Right atrium auricular region (tissue), 2 donors: ENCODE results near the gene MET. TPM values are rescaled to one million over a fixed set of nuclear protein-coding genes. Genes with fewer than 3 reads are reported as not detected.

Experiments used
- DNase-seq: peaks from one replicate; pipeline ENCODE4 v3.0.0-alpha.2; 2019; ENCODE audit warnings: low spot score
- H3K27ac ChIP-seq, 2 donors: fragments of 200-600 bp; sonication (generic); 1 replicate in 1 of 2; 2 replicates in 1 of 2; pipeline ENCODE4 v1.5.1; 2016 to 2019
- H3K27me3 ChIP-seq, 2 donors: fragments of 200-600 bp; sonication (generic); one replicate each; pipeline versions ENCODE4 v1.5.1 to v1.6.0; 2017 to 2019
- H3K36me3 ChIP-seq: fragments of 200-600 bp; sonication (generic); one replicate; pipeline ENCODE4 v1.5.1; 2016
- H3K4me1 ChIP-seq, 2 donors: fragments of 200-600 bp; sonication (generic); one replicate each; pipeline versions ENCODE4 v1.5.1 to v1.6.0; 2017 to 2019
- H3K4me3 ChIP-seq, 2 donors: fragments of 200-600 bp; sonication (generic); 1 replicate in 1 of 2; 2 replicates in 1 of 2; pipeline ENCODE4 v1.5.1; 2017 to 2019; ENCODE audit warnings: mild to moderate bottlenecking in 1 of 2, moderate library complexity in 1 of 2
- H3K9me3 ChIP-seq, 2 donors: fragments of 200-600 bp; sonication (generic); one replicate each; pipeline ENCODE4 v1.5.1; 2019
- total RNA-seq, 2 donors: library from RNA; depleted of rRNA; stranded (reverse); fragments of >200 nt; gene quantifications; one replicate each; pipeline ENCODE4 v1.1.0, GENCODE V29; 2016
- TF ChIP-seq, protein P1 (sequence below), 2 donors: fragments of 200-600 bp; sonication (generic); IDR thresholded peaks; one replicate each; pipeline ENCODE4 v1.5.1; 2019; ENCODE audit warnings: antibody characterized with exemption in 2 of 2

Gene MET
- total RNA-seq, 2 donors from 2014 or later = 16.1 to 17.5 TPM

DNA sequence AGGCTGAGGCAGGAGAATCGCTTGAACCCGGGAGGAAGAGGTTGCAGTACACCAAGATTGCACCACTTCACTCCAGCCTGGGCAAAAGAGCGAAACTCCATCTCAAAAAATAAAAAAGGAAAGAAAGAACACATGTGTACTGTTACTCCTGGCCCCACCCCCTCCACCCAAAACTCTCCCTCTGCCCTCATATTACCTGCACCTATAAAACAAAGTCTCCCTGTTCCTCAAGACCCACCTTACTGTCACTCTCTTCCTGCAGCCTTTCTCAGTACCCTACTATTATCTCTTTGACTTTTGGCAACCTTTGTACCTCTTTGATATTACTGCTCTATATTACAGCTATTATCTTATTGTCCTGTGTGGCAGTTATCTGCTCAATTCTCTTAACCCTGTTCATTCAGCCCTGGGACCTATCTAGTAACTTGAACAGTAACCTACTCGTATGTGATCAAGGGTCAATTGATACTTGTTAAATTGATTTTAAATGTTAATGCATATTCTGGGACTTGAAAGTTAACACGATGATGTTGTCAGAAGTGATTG, 121.9 kb downstream of the MET start:
- DNase-seq = no peak
- Histone ChIP-seq H3K36me3 (peaks cover 7% of the 10 kb centered on the region), H3K9me3 (no peaks in the 10 kb centered on the region), H3K4me3 (no peak overlapping the region), H3K4me1 (no peaks in the 10 kb centered on the region), H3K27me3 (no peaks in the 10 kb centered on the region), H3K27ac (no peak overlapping the region)
- TF ChIP-seq, protein P1, sequence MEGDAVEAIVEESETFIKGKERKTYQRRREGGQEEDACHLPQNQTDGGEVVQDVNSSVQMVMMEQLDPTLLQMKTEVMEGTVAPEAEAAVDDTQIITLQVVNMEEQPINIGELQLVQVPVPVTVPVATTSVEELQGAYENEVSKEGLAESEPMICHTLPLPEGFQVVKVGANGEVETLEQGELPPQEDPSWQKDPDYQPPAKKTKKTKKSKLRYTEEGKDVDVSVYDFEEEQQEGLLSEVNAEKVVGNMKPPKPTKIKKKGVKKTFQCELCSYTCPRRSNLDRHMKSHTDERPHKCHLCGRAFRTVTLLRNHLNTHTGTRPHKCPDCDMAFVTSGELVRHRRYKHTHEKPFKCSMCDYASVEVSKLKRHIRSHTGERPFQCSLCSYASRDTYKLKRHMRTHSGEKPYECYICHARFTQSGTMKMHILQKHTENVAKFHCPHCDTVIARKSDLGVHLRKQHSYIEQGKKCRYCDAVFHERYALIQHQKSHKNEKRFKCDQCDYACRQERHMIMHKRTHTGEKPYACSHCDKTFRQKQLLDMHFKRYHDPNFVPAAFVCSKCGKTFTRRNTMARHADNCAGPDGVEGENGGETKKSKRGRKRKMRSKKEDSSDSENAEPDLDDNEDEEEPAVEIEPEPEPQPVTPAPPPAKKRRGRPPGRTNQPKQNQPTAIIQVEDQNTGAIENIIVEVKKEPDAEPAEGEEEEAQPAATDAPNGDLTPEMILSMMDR (IDR thresholded peaks at IDR 0.05) = no peak

DNA sequence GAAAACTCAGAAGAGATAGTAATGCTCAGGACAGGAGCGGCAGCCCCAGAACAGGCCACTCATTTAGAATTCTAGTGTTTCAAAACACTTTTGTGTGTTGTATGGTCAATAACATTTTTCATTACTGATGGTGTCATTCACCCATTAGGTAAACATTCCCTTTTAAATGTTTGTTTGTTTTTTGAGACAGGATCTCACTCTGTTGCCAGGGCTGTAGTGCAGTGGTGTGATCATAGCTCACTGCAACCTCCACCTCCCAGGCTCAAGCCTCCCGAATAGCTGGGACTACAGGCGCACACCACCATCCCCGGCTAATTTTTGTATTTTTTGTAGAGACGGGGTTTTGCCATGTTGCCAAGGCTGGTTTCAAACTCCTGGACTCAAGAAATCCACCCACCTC, 124.5 kb downstream of the MET start:
- Histone ChIP-seq H3K27me3 (no peaks in the 10 kb centered on the region), H3K27ac (no peak overlapping the region), H3K36me3 (peaks cover 7% of the 10 kb centered on the region), H3K9me3 (no peaks in the 10 kb centered on the region), H3K4me3 (no peak overlapping the region), H3K4me1 (no peaks in the 10 kb centered on the region)
- no peak for DNase-seq
- TF ChIP-seq, protein P1 (IDR thresholded peaks at IDR 0.05) = no peak

DNA sequence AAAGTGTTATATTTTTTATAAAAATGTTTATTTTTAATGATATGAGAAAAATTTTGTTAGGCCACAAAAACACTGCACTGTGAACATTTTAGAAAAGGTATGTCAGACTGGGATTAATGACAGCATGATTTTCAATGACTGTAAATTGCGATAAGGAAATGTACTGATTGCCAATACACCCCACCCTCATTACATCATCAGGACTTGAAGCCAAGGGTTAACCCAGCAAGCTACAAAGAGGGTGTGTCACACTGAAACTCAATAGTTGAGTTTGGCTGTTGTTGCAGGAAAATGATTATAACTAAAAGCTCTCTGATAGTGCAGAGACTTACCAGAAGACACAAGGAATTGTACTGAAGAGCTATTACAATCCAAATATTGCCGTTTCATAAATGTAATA, 125.6 kb downstream of the MET start:
- TF ChIP-seq, protein P1 (IDR thresholded peaks at IDR 0.05) = no peak
- no peaks in the 10 kb centered on the region for H3K9me3 ChIP-seq
- H3K36me3 ChIP-seq = peaks cover 7% of the 10 kb centered on the region
- no peak overlapping the region for H3K27ac ChIP-seq
- H3K4me1 ChIP-seq = no peaks in the 10 kb centered on the region
- no peak overlapping the region for H3K4me3 ChIP-seq
- DNase-seq = no peak
- no peaks in the 10 kb centered on the region for H3K27me3 ChIP-seq

DNA sequence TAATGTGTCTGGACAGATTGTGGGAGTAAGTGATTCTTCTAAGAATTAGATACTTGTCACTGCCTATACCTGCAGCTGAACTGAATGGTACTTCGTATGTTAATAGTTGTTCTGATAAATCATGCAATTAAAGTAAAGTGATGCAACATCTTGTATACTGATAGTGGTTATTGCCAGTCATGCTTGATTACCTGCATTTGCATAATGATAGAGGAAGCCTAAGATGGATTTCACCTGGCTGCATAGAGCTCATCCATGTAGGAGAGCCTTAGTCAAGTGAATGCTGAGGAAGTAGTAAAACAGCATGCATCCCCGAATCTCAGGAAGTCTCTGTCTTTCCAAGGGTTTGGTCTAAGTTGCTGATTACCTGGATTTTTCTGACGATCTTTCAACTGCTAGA, 126.2 kb downstream of the MET start:
- Histone ChIP-seq H3K9me3 (no peaks in the 10 kb centered on the region), H3K27me3 (no peaks in the 10 kb centered on the region), H3K36me3 (peaks cover 7% of the 10 kb centered on the region), H3K4me1 (no peaks in the 10 kb centered on the region), H3K27ac (no peak overlapping the region), H3K4me3 (no peak overlapping the region)
- TF ChIP-seq, protein P1 (IDR thresholded peaks at IDR 0.05) = no peak
- DNase-seq = no peak

DNA sequence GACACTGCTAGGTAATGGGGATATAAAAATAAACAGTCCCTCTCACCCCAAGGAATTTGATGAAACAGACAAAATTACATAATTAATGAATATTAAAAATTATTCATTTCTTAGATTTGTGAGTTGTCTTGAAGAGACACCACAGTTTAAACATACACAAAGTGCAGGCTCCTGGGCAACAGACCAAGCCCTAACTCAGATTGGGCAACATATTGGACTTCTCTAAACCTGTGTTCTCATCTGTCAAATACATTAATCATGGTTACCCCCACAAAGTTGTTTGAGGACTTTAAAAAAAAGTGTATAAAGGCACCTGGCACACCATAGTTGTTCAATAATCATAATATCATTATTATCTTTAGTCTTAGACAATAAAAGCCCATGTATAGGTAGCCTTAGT, 127.9 kb downstream of the MET start:
- H3K27ac ChIP-seq = no peak overlapping the region
- no peaks in the 10 kb centered on the region for H3K9me3 ChIP-seq
- no peak for DNase-seq
- H3K4me1 ChIP-seq = peaks cover 0 to 5% of the 10 kb centered on the region in 2 donors
- TF ChIP-seq, protein P1 (IDR thresholded peaks at IDR 0.05) = no peak
- H3K27me3 ChIP-seq = no peaks in the 10 kb centered on the region
- H3K36me3 ChIP-seq = peaks cover 7% of the 10 kb centered on the region
- no peak overlapping the region for H3K4me3 ChIP-seq

DNA sequence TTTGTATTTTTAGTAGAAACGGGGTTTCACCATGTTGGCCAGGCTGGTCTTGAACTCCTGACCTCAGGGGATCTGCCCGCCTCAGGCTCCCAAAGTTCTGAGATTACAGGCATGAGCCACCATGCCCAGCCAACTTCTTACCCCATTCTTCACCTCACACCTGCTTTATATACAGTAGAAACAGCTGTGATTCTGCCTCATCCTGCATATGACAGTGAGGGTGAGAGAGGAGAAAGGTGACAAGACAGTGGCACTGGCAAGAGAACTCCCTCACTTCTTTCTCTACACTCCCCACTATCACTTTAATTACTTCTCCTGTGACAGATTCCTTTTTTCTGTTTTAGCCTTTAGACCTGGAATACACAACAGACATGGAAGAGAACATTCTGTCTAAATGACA, 128.6 kb downstream of the MET start:
- Histone ChIP-seq H3K36me3 (peaks cover 7% of the 10 kb centered on the region), H3K4me1 (peaks cover 0 to 5% of the 10 kb centered on the region in 2 donors), H3K9me3 (no peaks in the 10 kb centered on the region), H3K27ac (no peak overlapping the region), H3K27me3 (no peaks in the 10 kb centered on the region), H3K4me3 (no peak overlapping the region)
- TF ChIP-seq, protein P1 (IDR thresholded peaks at IDR 0.05) = no peak
- DNase-seq = no peak
